ENCODE data around the gene DPY19L1.

GRCh38 chr7:34952822-34953221 lies 84.5 kb downstream of the DPY19L1 start:
- TF ChIP-seq, protein P1, sequence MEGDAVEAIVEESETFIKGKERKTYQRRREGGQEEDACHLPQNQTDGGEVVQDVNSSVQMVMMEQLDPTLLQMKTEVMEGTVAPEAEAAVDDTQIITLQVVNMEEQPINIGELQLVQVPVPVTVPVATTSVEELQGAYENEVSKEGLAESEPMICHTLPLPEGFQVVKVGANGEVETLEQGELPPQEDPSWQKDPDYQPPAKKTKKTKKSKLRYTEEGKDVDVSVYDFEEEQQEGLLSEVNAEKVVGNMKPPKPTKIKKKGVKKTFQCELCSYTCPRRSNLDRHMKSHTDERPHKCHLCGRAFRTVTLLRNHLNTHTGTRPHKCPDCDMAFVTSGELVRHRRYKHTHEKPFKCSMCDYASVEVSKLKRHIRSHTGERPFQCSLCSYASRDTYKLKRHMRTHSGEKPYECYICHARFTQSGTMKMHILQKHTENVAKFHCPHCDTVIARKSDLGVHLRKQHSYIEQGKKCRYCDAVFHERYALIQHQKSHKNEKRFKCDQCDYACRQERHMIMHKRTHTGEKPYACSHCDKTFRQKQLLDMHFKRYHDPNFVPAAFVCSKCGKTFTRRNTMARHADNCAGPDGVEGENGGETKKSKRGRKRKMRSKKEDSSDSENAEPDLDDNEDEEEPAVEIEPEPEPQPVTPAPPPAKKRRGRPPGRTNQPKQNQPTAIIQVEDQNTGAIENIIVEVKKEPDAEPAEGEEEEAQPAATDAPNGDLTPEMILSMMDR (IDR thresholded peaks at IDR 0.05; ENCODE audit: insufficient read depth, low read depth, low read length): no peak
- no peak for TF ChIP-seq EZH2 (IDR thresholded peaks at IDR 0.05; ENCODE audit: insufficient read depth, low read length)

Data from astrocyte (in vitro differentiated cells and primary cell).